Cardiac muscle cell (in vitro differentiated cells and primary cell): ENCODE measurements around the gene TMTC4. TPM values are rescaled to one million over a fixed set of nuclear protein-coding genes. Genes with fewer than 3 reads are reported as not detected.
A peak's percentile ranks its signal among the peaks of the same experiment; 100 is the strongest.
"Not testable (repeated sequence)": the region's sequence is repeated elsewhere in the genome, so short reads cannot be mapped to it uniquely, and the experiment has no call there.

Experiments used
- DNase-seq, 2 donors: peaks; one replicate each; pipeline versions ENCODE4 v3.0.0 to v3.0.0-alpha.2; 2010 to 2017; ENCODE audit warnings: low read depth in 1 of 2, low spot score in 1 of 2
- H3K27ac ChIP-seq: fragments of 200-600 bp; sonication (generic); 2 replicates; pipeline ENCODE4 v1.5.1; 2016
- H3K27me3 ChIP-seq: fragments of 200-600 bp; sonication (generic); 2 replicates; pipeline ENCODE4 v1.6.0; 2016; ENCODE audit warnings: control low read depth
- H3K36me3 ChIP-seq: fragments of 200-600 bp; sonication (generic); 2 replicates; pipeline ENCODE4 v1.5.1; 2016; ENCODE audit warnings: control low read depth
- H3K4me1 ChIP-seq: fragments of 200-600 bp; sonication (generic); 2 replicates; pipeline ENCODE4 v1.8.1; 2017; ENCODE audit warnings: low read depth, mild to moderate bottlenecking, mixed run types
- H3K4me3 ChIP-seq: fragments of 200-600 bp; sonication (generic); 2 replicates; pipeline ENCODE4 v1.5.1; 2016; ENCODE audit warnings: mild to moderate bottlenecking
- H3K9me3 ChIP-seq: fragments of 200-600 bp; sonication (generic); 2 replicates; pipeline ENCODE4 v1.5.1; 2017; ENCODE audit warnings: low read depth, mild to moderate bottlenecking, control low read depth
- polyA plus RNA-seq: library from polyadenylated mRNA; unstranded; fragments of >200 nt; fragmentation: Nextera tagmentation; extraction: Ambion mirVana; gene quantifications from 2 replicates; pipeline ENCODE4 v1.2.1, GENCODE V29; 2016
- total RNA-seq: library from RNA; depleted of rRNA; stranded (reverse); fragments of >200 nt; gene quantifications from 2 replicates; pipeline ENCODE4 v1.2.3, GENCODE V29; 2016
- TF ChIP-seq, protein P1 (sequence below): IDR thresholded peaks from 2 replicates; pipeline ENCODE4 v1.5.1; 2012; ENCODE audit warnings: low read depth, mild to moderate bottlenecking, low read length

Gene TMTC4
- total and polyA plus RNA-seq, 2 experiments from 2014 or later = 25.6 to 29.3 TPM

DNA sequence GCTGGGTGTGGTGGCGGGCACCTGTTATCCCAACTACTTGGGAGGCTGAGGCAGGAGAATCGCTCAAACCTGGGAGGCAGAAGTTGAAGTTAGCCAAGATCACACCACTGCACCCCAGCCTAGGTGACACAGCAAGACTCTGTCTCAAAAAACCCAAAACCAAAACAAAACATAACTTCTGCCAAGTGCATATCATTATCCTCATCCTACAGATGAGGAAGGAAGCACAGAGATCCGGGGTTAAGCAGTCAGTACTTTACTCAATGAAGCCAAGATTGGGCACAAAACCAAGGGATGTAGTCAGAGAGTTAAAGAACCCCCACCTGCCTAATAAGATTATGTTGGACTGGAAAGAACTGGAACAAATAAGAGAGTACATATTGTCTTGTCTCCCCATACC, 5.5 kb upstream of the TMTC4 start:
- no peak overlapping the region for H3K4me3 ChIP-seq
- DNase-seq = no peak
- peaks cover 7% of the 10 kb centered on the region for H3K27me3 ChIP-seq
- H3K4me1 ChIP-seq = no peaks in the 10 kb centered on the region
- no peaks in the 10 kb centered on the region for H3K9me3 ChIP-seq
- TF ChIP-seq, protein P1, sequence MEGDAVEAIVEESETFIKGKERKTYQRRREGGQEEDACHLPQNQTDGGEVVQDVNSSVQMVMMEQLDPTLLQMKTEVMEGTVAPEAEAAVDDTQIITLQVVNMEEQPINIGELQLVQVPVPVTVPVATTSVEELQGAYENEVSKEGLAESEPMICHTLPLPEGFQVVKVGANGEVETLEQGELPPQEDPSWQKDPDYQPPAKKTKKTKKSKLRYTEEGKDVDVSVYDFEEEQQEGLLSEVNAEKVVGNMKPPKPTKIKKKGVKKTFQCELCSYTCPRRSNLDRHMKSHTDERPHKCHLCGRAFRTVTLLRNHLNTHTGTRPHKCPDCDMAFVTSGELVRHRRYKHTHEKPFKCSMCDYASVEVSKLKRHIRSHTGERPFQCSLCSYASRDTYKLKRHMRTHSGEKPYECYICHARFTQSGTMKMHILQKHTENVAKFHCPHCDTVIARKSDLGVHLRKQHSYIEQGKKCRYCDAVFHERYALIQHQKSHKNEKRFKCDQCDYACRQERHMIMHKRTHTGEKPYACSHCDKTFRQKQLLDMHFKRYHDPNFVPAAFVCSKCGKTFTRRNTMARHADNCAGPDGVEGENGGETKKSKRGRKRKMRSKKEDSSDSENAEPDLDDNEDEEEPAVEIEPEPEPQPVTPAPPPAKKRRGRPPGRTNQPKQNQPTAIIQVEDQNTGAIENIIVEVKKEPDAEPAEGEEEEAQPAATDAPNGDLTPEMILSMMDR = no peak
- no peak overlapping the region for H3K27ac ChIP-seq
- no peaks in the 10 kb centered on the region for H3K36me3 ChIP-seq

DNA sequence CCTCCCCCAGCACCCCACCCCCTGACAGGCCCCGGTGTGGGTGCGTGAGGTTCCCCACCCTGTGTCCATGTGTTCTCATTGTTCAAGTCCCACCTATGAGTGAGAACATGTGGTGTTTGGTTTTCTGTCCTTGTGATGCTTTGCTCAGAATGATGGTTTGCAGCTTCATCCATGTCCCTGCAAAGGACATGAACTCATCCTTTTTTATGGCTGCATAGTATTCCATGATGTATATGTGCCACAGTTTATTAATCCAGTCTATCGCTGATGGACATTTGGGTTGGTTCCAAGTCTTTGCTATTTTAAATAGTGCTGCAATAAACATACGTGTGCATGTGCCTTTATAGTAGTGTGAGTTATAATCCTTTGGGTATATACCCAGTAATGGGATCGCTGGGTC, 2.5 kb upstream of the TMTC4 start:
- H3K4me3 ChIP-seq, H3K4me1 ChIP-seq, H3K27me3 ChIP-seq, H3K9me3 ChIP-seq, H3K27ac ChIP-seq, DNase-seq, H3K36me3 ChIP-seq: not testable (repeated sequence)

DNA sequence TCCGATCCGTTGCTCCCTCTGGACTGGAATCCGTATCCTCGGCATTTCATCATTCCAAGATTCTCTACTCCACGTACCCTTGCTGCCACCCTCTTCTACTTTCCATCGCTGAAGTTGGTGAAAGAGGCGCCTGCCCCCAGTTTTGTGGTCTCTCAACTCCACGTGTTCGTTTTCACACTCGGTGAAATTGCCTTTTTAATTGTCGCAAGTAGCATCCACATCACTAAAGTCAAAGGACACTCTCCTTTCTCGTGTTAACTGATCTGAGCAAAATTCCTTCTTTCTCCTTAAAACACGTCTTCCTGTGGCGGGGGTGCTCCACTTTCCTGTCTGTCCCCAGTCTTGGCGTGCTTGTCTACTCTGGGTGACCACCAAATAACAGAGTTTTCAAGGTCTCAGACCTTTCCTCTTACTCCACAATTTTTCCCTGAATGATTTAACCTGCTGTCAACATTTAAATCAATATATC, 1.1 kb upstream of the TMTC4 start:
- no peaks in the 10 kb centered on the region for H3K9me3 ChIP-seq
- H3K27ac ChIP-seq = no peak overlapping the region

DNA sequence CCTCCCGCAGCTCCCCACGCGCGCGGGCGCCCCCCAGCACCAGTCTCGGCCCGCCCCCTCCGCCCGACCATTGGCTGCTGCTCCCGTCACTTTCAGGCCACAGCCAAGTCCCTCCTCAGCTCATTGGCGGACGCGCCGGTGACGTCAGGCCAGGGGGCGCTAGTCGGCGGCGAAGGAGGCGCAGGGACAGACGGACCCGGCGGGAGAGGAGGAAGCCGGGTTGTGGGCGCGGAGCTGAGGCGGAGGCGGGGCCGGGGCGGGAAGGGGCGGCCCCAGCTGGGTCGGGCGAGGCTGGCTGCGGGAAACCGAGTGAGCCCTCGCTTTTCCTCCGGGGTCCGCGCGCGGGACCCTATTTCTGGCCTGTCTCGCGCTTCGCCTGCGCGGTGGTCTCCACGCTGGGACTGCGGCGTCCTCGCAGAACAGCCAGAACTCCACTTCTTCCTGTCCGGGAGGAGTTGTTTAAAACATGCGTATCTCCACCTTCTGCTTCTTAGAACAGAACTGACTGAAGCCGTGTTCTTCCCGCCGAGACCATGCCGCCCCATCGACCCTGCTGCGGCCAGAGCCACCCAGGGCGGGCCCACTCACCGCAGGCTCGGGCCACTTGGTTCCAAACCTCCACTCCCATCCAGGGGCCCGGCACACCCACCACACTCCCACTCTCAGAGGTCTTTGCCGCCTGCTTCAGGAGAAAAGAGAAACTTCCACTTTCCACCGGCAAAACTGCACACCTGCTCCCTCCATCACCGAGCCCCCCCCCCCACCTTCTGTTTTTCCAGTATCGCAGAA, 471 bp upstream of the TMTC4 start:
- Histone ChIP-seq H3K27me3 (peaks cover 7% of the 10 kb centered on the region), H3K4me3 (peak overlapping the region; percentile 74), H3K4me1 (peaks cover 7% of the 10 kb centered on the region), H3K9me3 (no peaks in the 10 kb centered on the region), H3K27ac (peak overlapping the region; percentile 31), H3K36me3 (no peaks in the 10 kb centered on the region)
- TF ChIP-seq, protein P1 = peak; percentile 37
- DNase-seq = peak; percentile 98 to 99

More for the DNA sequence above, 1.1 kb upstream of the TMTC4 start:
- DNase-seq = no peak
- peak overlapping the region; percentile 74 for H3K4me3 ChIP-seq
- no peaks in the 10 kb centered on the region for H3K36me3 ChIP-seq
- H3K27me3 ChIP-seq = peaks cover 7% of the 10 kb centered on the region
- TF ChIP-seq, protein P1 = no peak
- H3K4me1 ChIP-seq = peaks cover 7% of the 10 kb centered on the region

DNA sequence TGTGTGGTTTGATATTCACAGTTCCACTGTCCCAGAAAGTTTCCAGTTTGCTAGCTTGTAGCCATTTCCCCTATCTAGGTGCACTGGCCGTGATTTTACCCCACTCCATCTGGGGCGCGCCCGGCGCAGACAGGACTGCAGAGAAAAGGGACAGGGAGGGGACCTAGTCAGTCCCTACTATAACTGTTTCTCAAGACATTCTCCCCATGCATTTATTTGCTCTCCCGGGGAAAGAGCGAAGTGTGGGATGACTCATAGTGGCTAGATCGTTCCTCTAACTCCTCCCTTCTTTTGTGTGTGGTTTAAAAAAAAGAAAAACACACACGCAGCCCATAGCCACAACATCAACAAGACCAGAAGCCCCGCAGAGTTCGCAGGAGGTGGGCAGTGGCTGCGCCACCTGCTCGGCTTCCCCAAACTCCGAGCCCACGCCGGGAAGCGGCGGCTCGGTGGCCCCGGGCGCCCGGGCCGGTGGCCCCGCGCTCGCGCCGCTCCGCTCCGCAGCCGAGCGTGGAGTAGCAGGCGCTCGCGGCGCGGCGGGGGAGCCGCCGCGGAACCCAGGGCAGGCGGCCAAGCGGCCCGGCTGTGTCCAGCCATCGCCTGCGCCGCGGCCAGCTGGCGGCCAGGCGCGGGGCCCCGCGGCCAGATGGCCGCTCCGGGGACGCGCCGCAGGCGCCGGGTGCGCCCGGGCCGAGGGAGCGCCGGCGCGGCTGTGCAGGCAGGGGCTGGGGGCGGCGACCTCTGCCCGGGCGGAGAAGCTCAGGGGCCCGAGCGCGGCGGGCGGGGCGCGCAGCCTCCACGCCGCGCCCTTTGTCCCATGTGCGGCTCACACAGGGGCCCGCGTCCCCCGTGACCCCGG, 653 bp downstream of the TMTC4 start:
- Histone ChIP-seq H3K27me3 (peaks cover 7% of the 10 kb centered on the region), H3K4me3 (peak overlapping the region; percentile 74), H3K36me3 (no peaks in the 10 kb centered on the region), H3K9me3 (no peaks in the 10 kb centered on the region), H3K4me1 (peaks cover 7% of the 10 kb centered on the region), H3K27ac (peak overlapping the region; percentile 61)
- TF ChIP-seq, protein P1 = no peak
- peak; percentile 72 to 89 for DNase-seq
